HG02981 (cell line): ENCODE results near the gene WWP2.

Source experiments
- ATAC-seq: cut with Tn5 transposase; IDR thresholded peaks from one replicate; pipeline ENCODE4 v1.9.1; 2021; ENCODE audit warnings: mild to moderate bottlenecking, moderate library complexity; ENCODE audit not compliant: unreplicated experiment

The WWP2 gene

GRCh38 chr16:69888005-69888590 is 126.0 kb downstream of the WWP2 start:
- ATAC-seq, result peak; percentile 73

DNA sequence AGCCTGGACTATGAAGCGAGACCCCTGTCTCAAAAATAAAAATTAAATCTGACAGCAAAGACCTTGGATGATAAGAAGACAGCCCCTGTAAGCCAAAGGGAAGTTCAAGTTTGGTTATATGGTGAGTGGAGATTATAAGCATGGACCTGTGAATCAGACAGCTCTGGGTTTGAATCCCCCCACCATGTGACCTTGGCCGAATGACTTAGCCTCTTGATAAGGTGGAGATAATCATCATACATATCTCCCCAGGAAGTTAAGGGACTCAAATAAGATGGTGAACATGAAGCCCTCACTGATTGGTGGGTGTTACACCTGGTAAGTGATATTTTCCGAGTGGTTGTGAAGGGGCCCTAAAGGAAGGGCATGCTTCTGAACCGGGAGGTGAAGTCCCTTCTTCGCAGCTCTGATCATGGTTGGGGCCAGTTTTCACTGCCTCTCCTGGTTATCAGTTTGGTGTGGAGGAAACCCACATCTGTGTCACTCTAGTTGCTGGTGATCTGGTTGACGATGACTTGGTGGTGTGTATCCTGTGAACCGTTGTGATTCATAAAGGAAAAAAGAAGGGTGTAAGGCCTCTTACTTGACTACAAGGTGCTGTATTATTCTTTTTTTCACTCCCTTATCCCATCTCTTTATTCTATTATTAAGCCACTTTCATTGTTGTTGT is 127.3 kb downstream of the WWP2 start:
- ATAC-seq, result no peak

DNA sequence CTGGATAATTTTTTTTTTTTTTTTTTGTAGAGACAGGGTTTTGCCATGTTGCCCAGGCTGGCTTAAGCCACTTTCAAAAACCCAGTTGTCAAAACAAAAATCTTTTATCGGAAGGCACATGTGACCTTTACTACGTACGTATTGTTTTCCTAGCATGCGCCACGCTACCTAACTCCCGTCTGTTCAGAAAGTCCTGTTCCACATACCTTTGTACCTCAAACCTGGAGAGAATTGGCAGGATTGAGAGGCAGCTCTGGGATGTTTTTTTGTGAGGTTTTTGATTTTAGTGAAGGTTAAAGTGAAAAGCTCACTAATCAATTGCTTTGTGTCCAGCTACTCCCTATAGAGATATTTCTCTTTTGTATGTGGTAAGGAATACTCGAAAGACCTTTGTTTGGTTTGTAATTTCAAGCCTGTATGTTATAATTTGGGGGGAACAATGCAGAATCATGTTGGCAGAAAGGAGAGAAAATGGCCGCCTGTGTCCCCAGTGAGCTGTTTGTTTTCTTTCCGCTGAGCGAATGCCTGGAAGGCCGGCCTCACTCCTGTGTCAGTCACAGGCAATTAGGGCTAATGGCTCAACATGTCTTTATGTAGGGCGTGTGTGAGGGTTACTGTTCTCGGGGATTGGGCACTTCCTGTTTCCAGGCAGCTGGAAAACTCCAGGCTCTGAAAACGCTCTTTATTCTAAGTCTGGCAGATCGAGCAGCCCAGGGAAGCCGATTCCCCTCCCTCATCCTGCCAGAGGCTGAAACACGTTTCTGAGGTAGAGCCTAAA is 128.2 kb downstream of the WWP2 start:
- no peak for ATAC-seq

DNA sequence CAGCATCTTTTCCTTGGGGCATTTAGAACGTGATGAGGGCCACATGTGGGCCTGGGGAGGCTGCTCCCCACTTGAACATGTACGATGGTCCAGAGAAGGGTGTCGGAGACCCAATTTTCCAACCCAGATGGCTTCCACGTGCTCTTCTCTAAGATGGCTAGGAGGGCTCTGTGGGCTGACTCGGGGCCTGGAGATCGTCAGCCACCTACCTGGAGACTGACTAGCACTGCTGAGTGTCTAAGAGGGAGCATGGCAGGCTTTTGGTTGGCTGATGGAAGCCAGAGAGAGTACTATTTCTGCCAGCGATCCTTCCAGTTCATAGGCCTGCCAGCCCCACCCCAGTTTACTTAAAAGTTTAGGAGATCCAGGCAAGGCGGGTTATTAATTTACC is 128.8 kb downstream of the WWP2 start:
- ATAC-seq, result no peak

GRCh38 chr16:69892378-69892777 is 130.2 kb downstream of the WWP2 start:
- ATAC-seq, result no peak

- ATAC-seq, result no peak
Observed at GRCh38 chr16:69893106-69893505, 131.0 kb downstream of the WWP2 start.

DNA sequence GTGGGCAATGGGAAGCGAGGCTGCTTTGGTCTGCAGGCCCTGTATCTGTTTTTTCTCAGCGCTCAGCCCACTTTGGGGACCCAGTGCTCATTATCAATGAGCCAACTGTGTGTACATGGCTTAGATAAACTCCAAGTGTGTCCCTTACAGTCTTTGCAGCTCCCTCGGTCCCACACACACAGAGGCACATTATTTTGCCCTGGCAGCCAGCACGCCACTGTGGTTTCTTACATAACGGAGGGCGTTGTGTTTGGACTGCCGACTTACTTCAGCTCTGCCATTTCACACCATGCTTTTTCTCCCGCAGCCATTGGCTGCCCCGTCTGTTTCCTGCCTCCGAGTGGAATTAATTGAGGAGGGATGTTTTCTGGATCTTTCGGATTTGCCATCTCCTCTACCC is 132.5 kb downstream of the WWP2 start:
- no peak for ATAC-seq

- no peak for ATAC-seq
Observed at GRCh38 chr16:69903865-69904415, 141.8 kb downstream of the WWP2 start.

- no peak for ATAC-seq
Observed at GRCh38 chr16:69904495-69905170, 142.5 kb downstream of the WWP2 start.

DNA sequence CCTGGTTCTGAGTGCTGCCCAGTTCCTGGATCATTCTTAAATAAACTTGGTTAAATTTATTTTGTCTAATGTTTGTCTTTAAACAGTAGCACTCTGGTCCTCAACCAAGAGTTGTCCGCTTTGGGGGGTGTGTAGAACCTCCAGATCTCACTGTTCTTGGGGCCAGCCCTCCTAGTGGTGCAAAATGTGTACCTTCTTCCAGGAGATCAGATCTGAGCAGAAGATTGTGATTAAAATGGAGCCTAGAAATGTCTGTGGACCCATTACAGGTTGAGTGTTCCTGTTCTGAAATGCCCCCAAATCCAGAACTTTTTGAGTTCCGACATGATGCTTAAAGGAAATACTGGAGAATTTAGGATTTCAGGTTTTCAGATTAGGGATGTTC is 143.0 kb downstream of the WWP2 start:
- no peak for ATAC-seq

DNA sequence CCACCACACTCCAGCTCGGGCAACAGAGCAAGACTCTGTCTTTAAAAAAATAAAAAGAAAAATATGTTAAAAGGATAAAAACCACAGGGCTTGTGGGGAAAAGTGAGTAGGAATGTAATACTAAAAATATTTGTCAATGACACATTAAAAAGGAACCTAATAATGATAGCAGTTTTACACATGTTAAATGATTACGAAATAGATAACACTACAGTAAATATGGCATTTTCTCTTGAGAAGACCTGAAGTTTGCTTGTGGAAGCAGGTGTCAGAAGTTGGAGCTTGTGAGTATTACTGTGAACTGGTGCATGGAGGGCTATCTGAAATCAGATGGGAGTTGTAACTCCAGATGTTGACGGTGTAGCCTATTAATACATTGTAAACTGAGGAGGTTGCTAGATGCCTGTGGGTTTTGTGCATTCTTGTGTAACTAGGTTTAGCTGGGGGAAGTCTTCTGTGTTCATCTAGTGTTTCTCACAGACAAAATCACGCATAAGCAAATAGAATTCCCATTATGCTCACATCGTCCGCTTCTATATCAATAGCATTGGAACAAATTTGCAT is 144.8 kb downstream of the WWP2 start:
- ATAC-seq, result no peak

DNA sequence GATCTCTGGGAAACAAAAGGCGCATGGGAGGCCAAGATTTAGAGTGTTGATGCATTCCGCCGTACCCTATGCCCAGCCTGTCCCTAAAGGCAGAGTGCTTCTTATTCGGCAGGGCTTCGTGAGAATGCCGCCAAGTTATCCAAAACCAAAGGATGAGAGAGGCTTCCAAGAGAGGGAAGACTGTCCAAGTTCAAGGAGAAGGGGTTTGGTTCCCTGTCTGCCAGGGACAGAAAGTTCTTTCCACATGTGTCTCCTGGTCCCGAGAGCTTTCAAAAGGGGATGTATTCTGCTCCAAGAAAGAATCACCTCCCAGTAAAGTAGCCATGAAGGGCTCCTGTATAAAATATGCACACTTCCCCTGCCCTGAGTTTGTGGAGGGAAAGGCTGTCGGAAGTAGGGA is 146.9 kb downstream of the WWP2 start:
- no peak for ATAC-seq

GRCh38 chr16:69909760-69910159 is 147.6 kb downstream of the WWP2 start:
- ATAC-seq, result no peak

- ATAC-seq, result no peak
Observed at GRCh38 chr16:69910964-69911363, 148.8 kb downstream of the WWP2 start.

GRCh38 chr16:69916462-69916861 is 154.3 kb downstream of the WWP2 start:
- no peak for ATAC-seq

DNA sequence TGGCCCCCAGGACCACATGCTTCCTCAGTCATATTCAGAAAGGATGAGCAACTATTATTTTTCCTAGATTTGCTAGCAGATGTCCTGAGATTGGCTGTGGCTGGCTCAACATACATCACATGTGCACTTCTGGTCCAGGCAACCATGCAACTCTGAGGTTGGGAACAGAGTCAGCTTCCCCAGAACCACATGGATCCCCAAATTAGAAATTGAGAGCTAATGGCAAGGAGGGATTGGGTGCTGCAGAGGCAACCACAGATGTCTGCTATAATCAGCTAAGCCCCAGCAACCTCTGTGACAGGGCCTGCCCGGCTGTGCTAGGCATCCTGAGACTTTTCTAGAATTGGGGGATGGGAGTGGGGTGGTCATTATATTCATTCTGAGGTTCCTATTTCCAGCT is 155.2 kb downstream of the WWP2 start:
- ATAC-seq, result no peak

DNA sequence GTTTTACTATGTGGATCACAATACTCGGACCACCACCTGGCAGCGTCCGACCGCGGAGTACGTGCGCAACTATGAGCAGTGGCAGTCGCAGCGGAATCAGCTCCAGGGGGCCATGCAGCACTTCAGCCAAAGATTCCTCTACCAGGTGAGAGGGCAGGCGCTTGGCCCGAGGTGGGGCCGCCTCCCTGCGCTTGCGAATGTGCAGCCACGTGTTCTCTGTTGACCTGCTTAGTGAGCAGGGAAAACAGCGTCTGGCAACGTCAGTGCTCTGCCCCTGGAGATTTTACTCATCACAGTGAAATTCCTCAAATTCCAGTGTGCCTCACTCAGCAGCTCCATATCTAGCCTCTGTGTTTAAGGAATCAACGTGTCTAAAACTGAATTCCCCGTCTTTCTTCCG is 155.6 kb downstream of the WWP2 start:
- no peak for ATAC-seq

DNA sequence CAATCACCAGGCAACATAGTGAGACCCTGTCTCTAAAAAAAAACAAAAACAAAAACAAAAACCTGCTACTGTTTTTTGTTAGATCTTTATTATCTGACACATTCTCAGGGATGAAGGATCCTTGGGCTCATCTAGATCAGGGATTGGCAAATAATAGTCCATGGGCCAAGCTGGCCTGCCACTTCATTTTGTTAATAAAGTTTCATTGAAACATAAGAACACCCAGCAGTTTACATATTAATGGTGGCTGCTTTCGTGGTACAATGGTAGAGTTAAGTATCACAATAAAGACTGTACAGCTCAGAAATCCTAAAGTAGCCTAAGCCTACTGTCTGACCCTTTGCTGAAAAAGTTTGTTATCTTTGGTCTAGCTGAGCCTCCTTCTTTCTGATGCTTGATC is 156.1 kb downstream of the WWP2 start:
- no peak for ATAC-seq

- no peak for ATAC-seq
Observed at GRCh38 chr16:69921127-69921526, 159.0 kb downstream of the WWP2 start.

DNA sequence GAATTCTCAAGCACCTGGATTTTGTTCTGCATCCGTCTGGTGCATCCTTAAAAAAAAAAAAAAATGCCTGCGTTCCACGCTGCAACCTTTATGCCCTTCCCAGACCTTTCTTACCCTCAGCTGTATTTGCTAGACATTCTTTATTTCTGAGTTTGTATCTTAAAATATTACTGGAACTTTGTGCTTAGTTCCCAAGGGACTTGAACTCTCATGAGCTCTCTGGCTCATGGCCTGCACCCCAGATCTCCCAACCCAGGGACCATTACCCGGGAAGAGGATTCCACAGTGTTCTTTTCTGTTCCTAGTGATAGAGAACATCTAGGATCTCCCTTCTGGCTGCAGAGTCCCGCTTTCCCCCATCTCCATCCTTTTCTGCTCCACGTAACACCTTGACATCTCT is 160.1 kb downstream of the WWP2 start:
- no peak for ATAC-seq
